Muscle layer of colon (tissue), 2 donors: ENCODE measurements around the gene TMEM86B.

Experiments used
- H3K27ac ChIP-seq: one replicate; pipeline ENCODE4 v1.7.0; 2013; ENCODE audit warnings: low read depth, mild to moderate bottlenecking, low read length, moderate library complexity
- H3K27me3 ChIP-seq, 2 donors: one replicate each; pipeline ENCODE4 v1.7.0; 2013; ENCODE audit warnings: low read length in 2 of 2, mild to moderate bottlenecking in 2 of 2; ENCODE audit not compliant: insufficient read depth in 2 of 2, control insufficient read depth in 1 of 2
- H3K36me3 ChIP-seq: one replicate; pipeline ENCODE4 v1.7.0; 2013; ENCODE audit warnings: mild to moderate bottlenecking, low read length; ENCODE audit not compliant: insufficient read depth
- H3K4me1 ChIP-seq: one replicate; pipeline ENCODE4 v1.7.0; 2013; ENCODE audit warnings: mild to moderate bottlenecking, low read length; ENCODE audit not compliant: insufficient read depth
- H3K4me3 ChIP-seq, 2 donors: one replicate each; pipeline ENCODE4 v1.7.0; 2013; ENCODE audit warnings: low read length in 2 of 2, low read depth in 1 of 2, mild to moderate bottlenecking in 1 of 2, moderate library complexity in 1 of 2
- H3K9ac ChIP-seq: one replicate; pipeline ENCODE4 v1.7.0; 2013; ENCODE audit warnings: low read length
- H3K9me3 ChIP-seq: one replicate; pipeline ENCODE4 v1.7.0; 2013; ENCODE audit warnings: mild to moderate bottlenecking, low read length
- donor health status: abdominal sarcoma.
- donor health status: Adenocarcinoma of cecum.

The TMEM86B gene

GRCh38 chr19:55246462-55247451, 18.2 kb upstream of the TMEM86B start:
- no peak overlapping the region for H3K27ac ChIP-seq
- H3K9ac ChIP-seq = no peak overlapping the region

DNA sequence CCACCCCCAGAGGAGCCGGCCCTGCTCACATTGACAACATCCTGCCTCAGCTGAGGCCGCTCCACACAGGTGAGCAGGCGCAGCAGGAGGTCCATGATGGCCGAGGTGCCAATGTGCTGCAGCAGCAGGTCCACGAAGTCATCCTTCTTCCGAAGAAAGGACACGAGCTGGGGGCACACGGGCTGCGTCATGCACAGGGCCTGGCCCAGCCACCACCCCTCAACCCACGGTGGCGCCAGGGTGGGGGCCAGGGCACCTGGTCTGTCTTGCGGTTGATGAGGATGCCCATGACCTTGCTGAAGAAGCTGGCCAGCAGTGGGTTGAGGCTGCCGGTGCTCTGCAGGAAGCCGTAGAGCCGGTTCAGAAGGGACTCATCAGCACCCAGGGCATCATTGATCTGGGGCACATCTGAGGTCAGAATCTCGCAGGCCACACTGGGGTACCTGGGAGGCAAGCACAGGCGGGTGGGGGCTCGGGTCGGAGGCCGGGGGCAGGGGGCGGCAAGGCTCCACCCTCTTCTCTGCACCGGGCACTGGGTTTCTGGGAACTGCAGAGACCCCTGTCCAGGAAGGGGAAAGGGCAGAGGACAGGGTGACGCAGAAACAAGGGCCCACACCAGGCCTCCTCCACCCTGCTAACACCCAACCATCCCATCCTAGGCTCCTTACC, 16.8 kb upstream of the TMEM86B start:
- no peaks in the 10 kb centered on the region for H3K27me3 ChIP-seq
- no peak overlapping the region for H3K4me3 ChIP-seq
- H3K4me1 ChIP-seq = peaks cover 9% of the 10 kb centered on the region
- peaks cover 47% of the 10 kb centered on the region for H3K36me3 ChIP-seq
- H3K27ac ChIP-seq = no peak overlapping the region
- H3K9ac ChIP-seq = no peak overlapping the region
- H3K9me3 ChIP-seq = no peaks in the 10 kb centered on the region

More at GRCh38 chr19:55246462-55247451, 18.2 kb upstream of the TMEM86B start:
- Histone ChIP-seq H3K9me3 (no peaks in the 10 kb centered on the region), H3K36me3 (peaks cover 36% of the 10 kb centered on the region), H3K27me3 (no peaks in the 10 kb centered on the region), H3K4me3 (no peak overlapping the region), H3K4me1 (peaks cover 9% of the 10 kb centered on the region)

- peaks cover 60% of the 10 kb centered on the region for H3K36me3 ChIP-seq
- H3K9ac ChIP-seq = no peak overlapping the region
- no peak overlapping the region for H3K4me3 ChIP-seq
- no peaks in the 10 kb centered on the region for H3K9me3 ChIP-seq
- H3K27me3 ChIP-seq = no peaks in the 10 kb centered on the region
- H3K4me1 ChIP-seq = peaks cover 9% of the 10 kb centered on the region
- no peak overlapping the region for H3K27ac ChIP-seq
Observed at GRCh38 chr19:55244004-55244680, 15.6 kb upstream of the TMEM86B start.

- Histone ChIP-seq H3K9me3 (no peaks in the 10 kb centered on the region), H3K9ac (no peak overlapping the region), H3K4me3 (no peak overlapping the region), H3K36me3 (peaks cover 72% of the 10 kb centered on the region), H3K27ac (no peak overlapping the region), H3K27me3 (no peaks in the 10 kb centered on the region), H3K4me1 (no peaks in the 10 kb centered on the region)
Observed at GRCh38 chr19:55242517-55242916, 14.0 kb upstream of the TMEM86B start.

- Histone ChIP-seq H3K9me3 (no peaks in the 10 kb centered on the region), H3K27me3 (no peaks in the 10 kb centered on the region), H3K27ac (no peak overlapping the region), H3K4me3 (no peak overlapping the region), H3K4me1 (no peaks in the 10 kb centered on the region), H3K36me3 (peaks cover 77% of the 10 kb centered on the region), H3K9ac (no peak overlapping the region)
Observed at GRCh38 chr19:55241935-55242464, 13.4 kb upstream of the TMEM86B start.

DNA sequence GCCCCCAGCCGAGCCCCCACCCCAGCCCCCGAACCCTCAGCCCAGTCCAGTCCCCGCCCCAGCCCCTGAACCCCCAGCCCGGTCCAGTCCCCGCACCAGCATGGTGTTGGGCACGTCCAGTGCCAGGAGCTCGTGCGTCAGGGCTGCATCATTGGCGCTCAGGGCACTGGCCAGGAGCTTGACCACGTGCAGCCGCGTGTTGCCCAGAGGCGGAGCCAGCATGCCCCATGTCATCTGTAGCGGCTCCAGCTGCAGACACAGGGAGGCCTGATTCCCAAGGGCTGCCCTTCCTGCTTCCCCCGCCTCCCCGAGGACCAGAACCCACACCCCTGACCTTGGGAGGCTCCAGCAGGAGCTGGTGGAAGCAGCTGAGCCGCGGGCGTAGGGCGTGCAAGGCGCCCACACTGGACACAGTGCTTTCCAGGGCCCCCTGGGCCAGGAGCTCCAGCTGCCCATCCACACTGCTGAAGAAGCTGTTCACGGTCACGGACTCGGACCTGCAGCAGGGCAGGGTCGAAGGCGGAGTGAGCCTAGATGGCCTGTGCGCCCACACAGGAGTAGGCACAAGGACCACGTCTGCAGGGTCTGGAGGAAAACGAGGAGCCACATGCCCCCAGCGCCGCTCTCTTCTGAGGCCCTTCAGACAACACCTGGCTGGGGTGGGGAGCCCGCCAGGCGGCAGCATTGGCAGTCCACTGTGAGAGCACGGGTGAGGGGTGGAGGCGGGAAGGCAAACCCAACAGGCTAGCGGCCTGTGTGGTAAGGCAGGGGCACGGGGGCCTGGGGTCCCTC, 12.8 kb upstream of the TMEM86B start:
- H3K4me1 ChIP-seq = no peaks in the 10 kb centered on the region
- peaks cover 84% of the 10 kb centered on the region for H3K36me3 ChIP-seq
- H3K9ac ChIP-seq = no peak overlapping the region
- no peak overlapping the region for H3K27ac ChIP-seq
- no peak overlapping the region for H3K4me3 ChIP-seq
- no peaks in the 10 kb centered on the region for H3K9me3 ChIP-seq
- no peaks in the 10 kb centered on the region for H3K27me3 ChIP-seq

- Histone ChIP-seq H3K9me3 (no peaks in the 10 kb centered on the region), H3K4me1 (no peaks in the 10 kb centered on the region), H3K4me3 (no peak overlapping the region), H3K36me3 (peaks cover 84% of the 10 kb centered on the region), H3K27me3 (no peaks in the 10 kb centered on the region), H3K9ac (no peak overlapping the region), H3K27ac (no peak overlapping the region)
Observed at GRCh38 chr19:55240713-55241020, 12.1 kb upstream of the TMEM86B start.

DNA sequence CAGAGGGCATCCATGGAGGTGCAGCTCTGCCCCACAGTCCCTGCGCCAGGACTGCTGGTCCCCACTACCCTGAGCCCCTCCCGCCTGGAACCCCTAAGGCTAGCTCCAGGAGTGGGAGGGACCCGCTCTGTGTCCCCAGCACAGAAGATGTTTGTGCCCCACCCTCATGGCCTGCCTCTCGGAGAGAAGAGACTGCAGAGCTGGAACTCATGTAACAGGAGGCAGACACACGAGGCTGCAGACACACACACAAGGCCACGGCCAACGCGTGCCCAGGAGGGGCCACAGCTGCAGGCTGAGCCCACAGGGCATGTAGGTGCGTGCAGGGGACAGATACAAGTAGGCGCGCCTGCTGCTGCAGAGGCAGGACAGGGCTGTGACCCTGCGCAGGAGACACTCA, 10.4 kb upstream of the TMEM86B start:
- Histone ChIP-seq H3K27ac (no peak overlapping the region), H3K4me3 (no peak overlapping the region), H3K36me3 (peaks cover 82% of the 10 kb centered on the region), H3K4me1 (no peaks in the 10 kb centered on the region), H3K9ac (no peak overlapping the region), H3K9me3 (no peaks in the 10 kb centered on the region), H3K27me3 (no peaks in the 10 kb centered on the region)

DNA sequence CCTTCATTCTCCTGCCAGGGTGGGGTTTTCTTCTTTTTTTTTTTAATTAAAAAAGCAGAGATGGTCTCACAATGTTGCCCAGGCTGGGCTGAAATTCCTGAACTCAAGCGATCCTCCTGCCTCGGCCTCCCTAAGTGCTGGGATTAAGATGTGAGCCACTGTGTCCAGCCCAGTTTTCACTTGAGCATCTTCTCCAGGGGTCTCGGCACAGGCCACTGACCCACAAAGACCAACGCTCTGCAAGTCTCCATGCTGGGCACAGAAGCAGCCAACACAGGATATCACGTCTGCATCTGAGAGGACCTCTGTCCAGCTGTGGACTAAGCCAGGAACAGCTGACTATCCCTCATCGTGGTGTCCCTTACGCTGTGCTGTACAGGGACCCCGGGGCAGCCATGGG, 9.5 kb upstream of the TMEM86B start:
- no peaks in the 10 kb centered on the region for H3K4me1 ChIP-seq
- H3K9me3 ChIP-seq = no peaks in the 10 kb centered on the region
- H3K9ac ChIP-seq = no peak overlapping the region
- H3K27me3 ChIP-seq = no peaks in the 10 kb centered on the region
- no peak overlapping the region for H3K27ac ChIP-seq
- H3K36me3 ChIP-seq = peaks cover 82% of the 10 kb centered on the region
- H3K4me3 ChIP-seq = no peak overlapping the region

DNA sequence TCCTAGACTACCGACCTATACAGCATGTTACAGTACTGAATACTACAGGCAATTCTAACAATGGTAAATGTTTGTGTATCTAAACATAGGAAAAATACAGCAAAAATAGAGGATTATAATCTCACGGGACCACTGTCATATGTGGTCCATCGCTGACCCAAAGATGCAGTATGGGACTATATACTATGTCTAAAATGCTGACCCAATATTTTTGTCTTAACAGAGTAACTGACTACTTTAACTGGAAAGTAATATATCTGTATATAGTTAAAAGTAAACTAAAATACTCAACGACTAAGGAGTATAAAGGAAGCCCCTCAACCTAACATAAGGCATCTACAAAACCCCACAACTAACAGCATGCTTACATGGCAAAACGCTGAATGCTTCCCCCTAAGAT, 4.4 kb upstream of the TMEM86B start:
- H3K27ac ChIP-seq = no peak overlapping the region
- no peak overlapping the region for H3K9ac ChIP-seq
- no peaks in the 10 kb centered on the region for H3K9me3 ChIP-seq
- H3K36me3 ChIP-seq = peaks cover 67% of the 10 kb centered on the region
- H3K4me1 ChIP-seq = peaks cover 7% of the 10 kb centered on the region
- H3K4me3 ChIP-seq = no peak overlapping the region
- no peaks in the 10 kb centered on the region for H3K27me3 ChIP-seq

DNA sequence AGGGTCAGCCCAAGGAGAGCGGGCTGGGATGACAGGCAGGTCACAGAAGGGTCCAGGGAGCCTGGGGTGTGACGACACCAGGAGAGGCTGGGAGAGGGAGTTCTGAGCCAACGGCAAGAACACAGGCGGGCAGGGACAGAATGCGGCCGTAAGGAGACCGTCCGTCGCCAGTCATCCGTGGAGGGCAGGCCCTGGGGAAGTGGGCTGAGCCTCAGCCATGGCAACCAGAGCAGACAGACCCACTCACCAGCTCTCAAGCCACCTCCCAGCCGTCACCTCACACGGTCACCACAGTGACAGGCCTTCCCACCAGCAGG, 3.7 kb upstream of the TMEM86B start:
- Histone ChIP-seq H3K27me3 (no peaks in the 10 kb centered on the region), H3K4me1 (peaks cover 12% of the 10 kb centered on the region), H3K36me3 (peaks cover 60% of the 10 kb centered on the region), H3K9me3 (no peaks in the 10 kb centered on the region), H3K27ac (no peak overlapping the region), H3K9ac (no peak overlapping the region), H3K4me3 (no peak overlapping the region)
